GM12878 (cell line): Measurements from ENCODE around the gene C9orf50. TPM values are rescaled to one million over a fixed set of nuclear protein-coding genes. Genes with fewer than 3 reads are reported as not detected.

Experiments used
- ATAC-seq: fragments of 200-7000 bp; cut with Tn5 transposase; 3 replicates; pipeline ENCODE4 v1.9.1; 2020; ENCODE audit warnings: mild to moderate bottlenecking, moderate library complexity
- BruUV-seq: library from RNA; stranded (reverse); fragments of 400-500 nt; replicated peaks from 2 replicates; lab custom pipeline; 2021; lab: Mats Ljungman, UMichigan
- CTCF ChIA-PET: fragments of 300-600 bp; sonication (Branson Sonifier 250); formaldehyde crosslinking; extraction: SDS; loops from one replicate; lab custom pipeline; 2021; ENCODE audit warnings: inconsistent platforms; lab: Yijun Ruan, JAX
- POLR2A ChIA-PET: fragments of 350-600 bp; formaldehyde crosslinking; extraction: SDS; loops from one replicate; lab custom pipeline; 2021; ENCODE audit warnings: inconsistent platforms; lab: Charles Lee
- RAD21 ChIA-PET: fragments of 300-600 bp; sonication (Branson Sonifier 250); formaldehyde crosslinking; loops from one replicate; lab custom pipeline; 2023; ENCODE audit warnings: antibody characterized with exemption; ENCODE audit not compliant: unreplicated experiment; lab: Charles Lee
- SMC1A ChIA-PET: fragments of 300-600 bp; sonication (Branson Sonifier 250); formaldehyde crosslinking; loops from one replicate; lab custom pipeline; 2023; ENCODE audit not compliant: unreplicated experiment, uncharacterized antibody; lab: Charles Lee
- DNase-seq: peaks from one replicate; pipeline ENCODE4 v3.0.0-alpha.2; 2011; ENCODE audit warnings: low read depth, low spot score
- FAIRE-seq: peaks from 3 replicates; lab custom pipeline; 2011; peaks lifted over from hg19 to GRCh38; lab: Jason Lieb, UNC
- H2AFZ ChIP-seq: 2 replicates; pipeline ENCODE4 v1.6.0; 2011; ENCODE audit warnings: low read depth, low read length, control low read depth; ENCODE audit not compliant: control insufficient read depth
- H3K27ac ChIP-seq: 2 replicates; pipeline ENCODE4 v1.5.1; 2011; ENCODE audit warnings: control low read depth; ENCODE audit not compliant: control insufficient read depth, insufficient read depth
- H3K27me3 ChIP-seq, 2 experiments: replicated peaks in 1 of 2; 2 replicates each; pipeline versions ENCODE4 v1.6.0 to v1.6.1; 2011; ENCODE audit warnings: low read length in 1 of 2; ENCODE audit not compliant: control insufficient read depth in 2 of 2, insufficient read depth in 2 of 2
- H3K36me3 ChIP-seq, 2 experiments: 2 replicates each; pipeline ENCODE4 v1.5.1; 2011; ENCODE audit warnings: low read length in 1 of 2; ENCODE audit not compliant: control insufficient read depth in 2 of 2, insufficient read depth in 2 of 2
- H3K4me1 ChIP-seq: 2 replicates; pipeline ENCODE4 v1.6.1; 2011; ENCODE audit warnings: mild to moderate bottlenecking, low read length, moderate library complexity, mixed read lengths; ENCODE audit not compliant: control insufficient read depth, insufficient read depth
- H3K4me2 ChIP-seq: 2 replicates; pipeline ENCODE4 v1.6.0; 2011; ENCODE audit warnings: control low read depth; ENCODE audit not compliant: control insufficient read depth, insufficient read depth
- H3K4me3 ChIP-seq: fragments of 200-600 bp; sonication (generic); 2 replicates; pipeline ENCODE4 v1.5.1; 2016
- H3K79me2 ChIP-seq: 2 replicates; pipeline ENCODE4 v1.6.0; 2011; ENCODE audit warnings: low read length; ENCODE audit not compliant: control insufficient read depth, insufficient read depth
- H3K9ac ChIP-seq: 2 replicates; pipeline ENCODE4 v1.8.0; 2011; ENCODE audit warnings: low read length, control low read depth, mixed read lengths; ENCODE audit not compliant: control insufficient read depth, insufficient read depth
- H3K9me3 ChIP-seq: replicated peaks from 3 replicates; pipeline ENCODE4 v1.5.1; 2011; ENCODE audit warnings: mild to moderate bottlenecking, low read length; ENCODE audit not compliant: control insufficient read depth, insufficient read depth
- H4K20me1 ChIP-seq: 2 replicates; pipeline ENCODE4 v1.6.0; 2011; ENCODE audit not compliant: control insufficient read depth, insufficient read depth
- CEBPZ ChIP-seq: fragments of 150-350 bp; IDR thresholded peaks from 2 replicates; pipeline ENCODE4 v1.6.1; 2016; ENCODE audit warnings: low read depth, low read length
- EGR1 ChIP-seq, 2 experiments: IDR thresholded peaks; 1 replicate in 1 of 2; 2 replicates in 1 of 2; pipeline ENCODE4 v1.6.1; 2011 to 2012; ENCODE audit warnings: low read depth in 2 of 2, low read length in 2 of 2, borderline replicate concordance in 1 of 2, mild to moderate bottlenecking in 1 of 2, moderate library complexity in 1 of 2
- IKZF2 ChIP-seq, 2 experiments: fragments of 450-650 bp; IDR thresholded peaks; 2 replicates each; pipeline ENCODE4 v1.6.1; 2017; ENCODE audit warnings: mild to moderate bottlenecking in 2 of 2, moderate library complexity in 2 of 2
- JUNB ChIP-seq: IDR thresholded peaks from 2 replicates; pipeline ENCODE4 v1.6.1; 2016; ENCODE audit warnings: antibody characterized with exemption, mild to moderate bottlenecking
- RAD21 ChIP-seq: IDR thresholded peaks from 2 replicates; pipeline ENCODE4 v1.6.1; 2011; ENCODE audit warnings: mild to moderate bottlenecking, low read depth, low read length, moderate library complexity; ENCODE audit not compliant: insufficient read depth
- RUNX3 ChIP-seq: IDR thresholded peaks from 2 replicates; pipeline ENCODE4 v1.6.1; 2012; ENCODE audit warnings: low read length, inconsistent platforms
- SMARCA5 ChIP-seq: fragments of 450-650 bp; IDR thresholded peaks from 2 replicates; pipeline ENCODE4 v1.6.1; 2017; ENCODE audit warnings: mild to moderate bottlenecking
- SRF ChIP-seq, 2 experiments: IDR thresholded peaks; 2 replicates each; pipeline ENCODE4 v1.6.1; 2011; ENCODE audit warnings: low read depth in 2 of 2, low read length in 2 of 2, mild to moderate bottlenecking in 1 of 2, moderate library complexity in 1 of 2
- ZBTB40 ChIP-seq: fragments of 450-650 bp; IDR thresholded peaks from 2 replicates; pipeline ENCODE4 v1.6.1; 2016; ENCODE audit warnings: mild to moderate bottlenecking, moderate library complexity, borderline replicate concordance
- ZNF592 ChIP-seq: fragments of 450-650 bp; IDR thresholded peaks from 2 replicates; pipeline ENCODE4 v1.6.1; 2017; ENCODE audit warnings: mild to moderate bottlenecking, moderate library complexity
- WGBS: methylation state at CpG from one replicate; pipeline ENCODE4 v1.1.6; 2016; ENCODE audit warnings: low lambda C conversion rate; ENCODE audit not compliant: insufficient replicate concordance, insufficient coverage; ENCODE audit errors: missing lambda C conversion rate; 5-methylcytosine and 5-hydroxymethylcytosine counted together
- in situ Hi-C: fragments of 300-500 bp; cut with MboI; formaldehyde crosslinking; loops from 9 replicates; pipeline ENCODE4 v1.14.3; 2018; ENCODE audit warnings: mixed read lengths
- intact Hi-C: fragments of 100-400 bp; cut with micrococcal nuclease; formaldehyde crosslinking; loops from one replicate; pipeline ENCODE4 v1.14.2; 2022; ENCODE audit not compliant: unreplicated experiment
- polyA plus RNA-seq, 11 experiments: library from polyadenylated mRNA; depleted of rRNA in 4 of 11; unstranded in 6 of 11; stranded (reverse) in 5 of 11; fragments of >200 nt; fragmentation: Nextera tagmentation in 4 of 11; fragmentation: Illumina TruSeq in 1 of 11; extraction: Ambion mirVana in 4 of 11; extraction: Trizol in 1 of 11; gene quantifications; 1 replicate in 1 of 11; 2 replicates in 10 of 11; pipeline versions ENCODE4 v1.2.1 to v1.2.3, GENCODE V29; 2011 to 2016; ENCODE audit warnings: inconsistent platforms in 2 of 11, missing spikeins in 2 of 11, low read depth in 1 of 11
- total RNA-seq, 4 experiments: library from RNA; depleted of rRNA in 3 of 4; stranded (reverse); fragments of >200 nt in 3 of 4; fragmentation: Illumina TruSeq in 1 of 4; extraction: Trizol in 1 of 4; gene quantifications; 2 replicates each; pipeline versions ENCODE4 v1.2.1 to v1.2.3, GENCODE V29; 2013 to 2021

Gene C9orf50
- total and polyA plus RNA-seq, 10 of the 15 experiments (the other 5 are each of a cell fraction or from before 2014, with no cell fraction given) = not detected

- Histone ChIP-seq H3K4me1 (peaks cover 4% of the 10 kb centered on the region; the same call in 1 of the 2 replicates), H2AFZ (no peak overlapping the region), H3K27ac (no peak overlapping the region), H3K4me3 (no peak overlapping the region), H3K9ac (no peak overlapping the region), H3K9me3 (no peaks in the 10 kb centered on the region; the same call in 2 of the 3 replicates), H3K36me3 (no peaks in the 10 kb centered on the region), H4K20me1 (no peaks in the 10 kb centered on the region), H3K27me3 (no peaks in the 10 kb centered on the region; a peak in 1 of 4 replicates), H3K4me2 (no peak overlapping the region), H3K79me2 (no peaks in the 10 kb centered on the region)
- RAD21 ChIA-PET = interaction anchor here (1.7 kb wide), 1 partner anchor 12 kb away, joined by 4 read pairs; no protein-coding TSS in a partner anchor
- TF ChIP-seq RUNX3 = no peak
- no peak for TF ChIP-seq SMARCA5
- TF ChIP-seq CEBPZ = no peak
- TF ChIP-seq JUNB = no peak
- no peak for TF ChIP-seq ZNF592
- no peak for TF ChIP-seq EGR1 (IDR thresholded peaks at IDR 0.05; ENCODE audit: borderline replicate concordance in 1 of 2, low read depth in 2 of 2, low read length in 2 of 2)
- no peak for TF ChIP-seq RAD21
- no peak for TF ChIP-seq SRF (IDR thresholded peaks at IDR 0.05; ENCODE audit: low read depth in 2 of 2, low read length in 2 of 2)
- TF ChIP-seq ZBTB40 = no peak
- TF ChIP-seq IKZF2 (IDR thresholded peaks at IDR 0.05) = no peak
- intact Hi-C loops = no loop called here
- no peak for ATAC-seq
- CTCF ChIA-PET = interaction anchor here (0.7 to 0.9 kb wide), 3 partner anchors 29 to 123 kb away, joined by 3 read pairs; no protein-coding TSS in a partner anchor
- POLR2A ChIA-PET = interaction anchor here (1.1 to 2.1 kb wide), 2 partner anchors 9 to 397 kb away, joined by 3 to 7 read pairs; no protein-coding TSS in a partner anchor
- no peak for FAIRE-seq
- SMC1A ChIA-PET = interaction anchor here (0.8 to 1.8 kb wide), 3 partner anchors 9 to 264 kb away, joined by 3 to 7 read pairs (median 3); no protein-coding TSS in a partner anchor
- in situ Hi-C loops = no loop called here
- DNase-seq = no peak
- WGBS = 81% methylated on average over 7 of the region's 7 CpGs
- no TSS peak for BruUV-seq
Observed at GRCh38 chr9:129572052-129572425, 48.9 kb downstream of the C9orf50 start.
